HG03442 (cell line): ENCODE results near the gene LRRC43.

Experiments
- ATAC-seq: cut with Tn5 transposase; IDR thresholded peaks from one replicate; pipeline ENCODE4 v1.9.1; 2021; ENCODE audit warnings: mild to moderate bottlenecking, moderate library complexity; ENCODE audit not compliant: unreplicated experiment

Gene LRRC43

DNA sequence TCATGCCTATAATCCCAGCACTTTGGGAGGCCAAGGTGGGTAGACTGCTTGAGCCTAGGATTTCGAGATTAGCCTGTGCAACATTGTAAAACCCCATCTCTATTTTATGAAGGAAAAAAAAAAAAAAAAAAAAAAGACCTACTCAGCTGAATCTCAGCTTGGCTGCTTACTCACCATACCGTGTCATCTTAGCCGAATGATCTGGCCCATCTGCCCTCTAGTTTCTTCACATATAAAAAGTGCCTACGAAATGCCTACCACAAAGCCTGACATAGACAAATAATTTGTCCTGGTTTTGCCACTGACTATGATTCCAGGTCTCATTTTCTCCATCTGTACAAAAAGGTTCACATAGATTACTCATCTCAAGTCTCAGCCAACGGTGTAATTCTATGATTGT, 32.8 kb downstream of the LRRC43 start:
- no peak for ATAC-seq

- no peak for ATAC-seq
Observed at GRCh38 chr12:122216445-122216844, 33.5 kb downstream of the LRRC43 start.

GRCh38 chr12:122225683-122226365, 42.9 kb downstream of the LRRC43 start, which contains the start of gene DIABLO:
Gene DIABLO, minus strand, starts transcription at chr12:122226052. Its CDS starts 38 bp downstream, at chr12:122226014.
- peak; percentile 85 for ATAC-seq

DNA sequence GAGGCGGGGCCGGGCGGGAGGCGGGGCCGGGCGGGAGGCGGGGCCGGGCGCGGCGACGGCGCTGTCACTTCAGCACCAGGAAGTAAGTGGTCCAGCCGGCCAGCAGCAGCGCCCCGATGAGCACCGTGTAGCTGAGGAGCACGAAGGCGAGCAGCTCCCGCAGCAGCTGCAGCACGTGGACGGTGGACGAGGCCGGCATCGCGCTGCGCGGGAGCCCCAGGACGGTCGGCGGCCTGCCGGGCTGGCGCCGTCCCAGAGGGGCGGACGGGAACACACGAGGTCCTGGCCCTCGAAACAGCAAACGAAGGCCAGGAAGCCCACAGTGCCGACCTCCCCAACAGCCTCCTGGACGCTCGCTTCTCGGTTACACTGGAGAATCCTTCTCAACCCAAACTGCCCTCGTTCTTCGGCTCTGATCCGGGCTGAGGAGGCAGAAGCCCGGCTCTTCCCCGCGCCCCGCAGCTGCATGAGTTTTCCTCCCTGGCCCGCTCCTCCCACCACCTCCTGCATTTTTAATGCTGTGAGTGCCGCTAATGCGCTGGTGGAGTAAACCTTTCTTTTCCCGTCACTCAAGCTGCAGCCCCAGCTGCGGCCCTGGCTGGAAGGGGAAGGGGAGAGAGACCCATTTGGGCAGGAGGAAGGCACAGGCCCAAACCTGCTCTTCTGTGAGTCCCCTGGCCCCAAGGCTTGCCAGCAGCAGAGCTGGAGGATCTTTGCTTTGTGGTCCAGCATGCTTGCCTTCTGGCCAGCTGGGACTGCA, 43.6 kb downstream of the LRRC43 start:
- ATAC-seq = no peak

GRCh38 chr12:122227341-122227740, 44.4 kb downstream of the LRRC43 start:
- ATAC-seq = no peak

DNA sequence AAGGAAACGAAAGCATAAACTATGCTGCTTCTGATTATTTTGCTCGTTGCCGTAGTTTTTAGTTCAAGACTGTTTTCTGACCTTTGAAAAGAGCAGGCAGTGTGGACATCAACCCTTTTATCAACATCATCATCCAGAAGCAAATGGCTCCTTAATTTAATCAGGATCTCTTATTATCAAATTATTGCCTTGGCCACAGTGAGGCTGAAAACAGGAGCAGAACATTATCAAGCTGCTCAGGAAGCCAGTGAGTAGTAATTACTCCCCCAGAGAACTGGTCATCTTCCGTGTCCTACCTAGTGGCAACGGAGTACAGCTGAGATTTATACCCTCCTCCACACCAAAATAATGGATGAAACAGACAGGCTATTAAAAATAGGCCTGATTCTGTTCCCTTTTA, 45.2 kb downstream of the LRRC43 start:
- ATAC-seq = no peak

DNA sequence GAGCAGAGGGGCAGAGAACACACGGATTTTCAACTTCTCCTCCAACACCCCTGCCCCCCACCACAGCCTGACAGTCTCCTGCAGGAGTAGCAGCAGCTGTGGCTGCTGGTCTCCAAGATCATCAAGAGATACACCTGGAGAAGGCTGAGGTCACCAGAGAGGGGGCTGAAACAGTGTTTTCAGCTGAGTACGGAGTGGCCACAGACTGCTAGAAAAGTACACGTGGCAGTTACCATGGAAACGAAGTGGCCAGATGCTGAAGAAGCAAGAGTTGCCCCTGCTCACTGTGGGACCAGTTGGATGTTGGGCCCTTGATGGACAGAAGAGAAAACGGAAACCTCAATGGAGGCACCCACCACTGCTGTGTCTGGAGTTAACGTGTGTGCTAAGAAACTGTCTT, 47.9 kb downstream of the LRRC43 start:
- ATAC-seq = no peak

GRCh38 chr12:122232691-122233090, 49.8 kb downstream of the LRRC43 start:
- no peak for ATAC-seq

- no peak for ATAC-seq
Observed at GRCh38 chr12:122235741-122236140, 52.8 kb downstream of the LRRC43 start.

GRCh38 chr12:122238861-122239260, 55.9 kb downstream of the LRRC43 start:
- no peak for ATAC-seq

GRCh38 chr12:122243965-122244364, 61.0 kb downstream of the LRRC43 start:
- no peak for ATAC-seq

GRCh38 chr12:122244565-122245371, 61.8 kb downstream of the LRRC43 start:
- no peak for ATAC-seq

DNA sequence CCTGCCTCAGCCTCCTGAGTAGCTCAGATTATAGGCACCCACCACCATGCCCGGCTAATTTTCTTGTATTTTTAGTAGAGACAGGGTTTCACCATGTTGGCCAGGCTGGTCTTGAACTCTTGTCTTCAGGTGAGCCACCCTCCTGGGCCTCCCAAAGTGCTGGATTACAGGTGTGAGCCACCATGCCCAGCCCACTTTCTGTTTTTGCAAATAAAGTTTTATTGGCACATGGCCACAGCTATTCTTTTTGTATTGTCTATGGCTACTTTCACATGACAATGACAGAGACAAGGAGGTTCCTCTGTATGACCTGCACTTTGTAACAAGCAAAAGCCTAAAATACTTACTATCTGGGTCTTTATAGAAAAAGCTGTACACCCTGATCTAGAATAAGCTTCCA, 62.6 kb downstream of the LRRC43 start:
- ATAC-seq = no peak

DNA sequence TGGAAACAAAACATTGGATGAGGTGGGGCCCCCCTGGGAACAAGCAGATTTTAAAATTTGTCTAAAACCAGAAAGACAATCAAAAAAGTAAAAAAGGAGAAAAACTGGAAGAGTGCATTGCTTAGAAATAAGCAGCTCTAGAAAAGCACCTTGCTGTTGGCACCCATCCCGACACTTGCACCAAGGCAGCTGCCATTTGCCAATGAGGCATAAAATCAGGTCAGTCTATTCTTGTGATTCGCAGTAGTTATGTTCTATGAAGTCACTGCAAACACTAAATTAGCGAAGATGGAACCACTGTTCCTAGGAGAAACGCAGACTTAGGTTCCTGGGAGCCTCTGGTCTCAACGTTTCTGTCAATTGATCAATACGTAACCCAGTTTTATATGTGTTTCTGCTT, 67.1 kb downstream of the LRRC43 start:
- ATAC-seq = no peak

DNA sequence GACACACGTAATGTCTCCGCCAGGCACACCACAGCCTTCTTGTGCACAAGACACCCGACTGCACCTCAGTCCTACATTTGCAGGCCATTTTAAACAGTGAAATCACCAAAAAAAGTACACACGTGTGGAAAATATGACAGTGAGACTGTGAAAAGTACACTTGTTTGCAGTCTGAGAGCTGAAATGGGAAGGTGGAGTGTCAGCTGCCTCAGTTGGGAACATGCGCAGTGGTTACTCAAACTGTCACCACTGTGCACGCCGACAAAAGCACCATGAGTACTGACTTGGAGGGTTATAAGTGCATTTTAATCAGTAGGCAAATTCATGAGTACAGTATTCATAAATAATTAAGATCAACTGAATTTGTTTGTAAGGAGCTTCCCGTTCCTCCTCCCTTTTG, 67.6 kb downstream of the LRRC43 start:
- no peak for ATAC-seq
